ENCODE measurements around the gene GPATCH11. TPM values are rescaled to one million over a fixed set of nuclear protein-coding genes. Genes with fewer than 3 reads are reported as not detected.

The GPATCH11 gene
- total RNA-seq, 1 donor from 2014 or later, result 3.0 TPM

DNA sequence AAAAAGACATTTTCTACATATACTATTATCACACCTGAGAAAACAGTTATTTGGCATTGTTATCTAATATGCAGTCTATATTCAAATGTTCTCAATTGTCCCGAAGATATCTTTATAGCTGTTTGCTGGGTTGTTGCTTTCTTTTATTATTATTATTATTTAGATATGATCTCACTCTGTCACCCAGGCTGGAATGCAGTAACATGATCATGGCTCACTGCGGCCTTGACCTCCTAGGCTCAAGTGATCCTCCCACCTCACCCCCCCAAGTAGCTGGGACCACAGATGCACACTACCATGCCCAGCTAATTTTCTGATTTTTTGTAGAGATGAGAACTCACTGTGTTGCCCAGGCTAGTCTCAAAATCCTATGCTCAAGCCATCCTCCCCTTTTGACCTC lies 19.9 kb downstream of the GPATCH11 start:
- ATAC-seq (no peak), DNase-seq (ENCODE audit: low spot score) (no peak)

DNA sequence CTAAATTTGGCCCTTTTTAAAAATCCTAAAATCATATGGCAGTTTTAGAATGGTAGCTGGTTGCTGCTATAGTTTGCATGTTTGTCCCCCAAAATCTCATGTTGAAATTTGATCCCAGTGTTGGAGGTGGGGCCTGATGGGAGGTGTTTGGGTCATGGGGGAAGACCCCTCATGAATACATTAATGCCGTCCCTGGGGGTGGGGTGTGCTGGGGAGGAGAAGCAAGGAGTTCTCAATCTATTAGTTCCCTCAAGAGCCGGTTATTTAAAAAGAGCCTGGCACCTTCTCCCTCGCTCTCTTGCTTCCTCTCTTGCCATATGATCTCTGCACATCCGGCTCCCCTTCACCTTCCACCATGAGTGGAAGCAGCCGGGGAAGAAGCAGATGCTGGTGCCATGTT lies 20.8 kb downstream of the GPATCH11 start:
- DNase-seq (ENCODE audit: low spot score), result no peak
- ATAC-seq, result no peak

DNA sequence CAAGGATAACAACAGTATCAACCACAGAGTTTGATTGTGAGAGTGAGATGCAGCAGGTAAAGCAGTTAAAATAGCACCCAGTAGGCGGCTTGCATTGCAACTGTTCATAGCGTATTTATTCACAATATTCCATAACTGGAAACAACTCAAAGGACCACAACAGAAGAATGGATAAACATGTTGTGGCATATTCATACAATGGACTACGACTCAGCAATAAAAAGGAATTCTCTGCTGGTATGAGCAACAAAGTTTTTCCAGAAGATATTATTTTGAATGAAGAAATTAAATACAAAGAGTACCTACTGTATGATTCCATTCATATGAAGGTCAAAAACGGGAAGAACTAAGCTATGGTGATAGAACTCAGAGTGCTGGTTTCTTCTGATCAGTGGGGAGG lies 25.2 kb downstream of the GPATCH11 start:
- DNase-seq (ENCODE audit: low spot score), result no peak
- ATAC-seq, result no peak

DNA sequence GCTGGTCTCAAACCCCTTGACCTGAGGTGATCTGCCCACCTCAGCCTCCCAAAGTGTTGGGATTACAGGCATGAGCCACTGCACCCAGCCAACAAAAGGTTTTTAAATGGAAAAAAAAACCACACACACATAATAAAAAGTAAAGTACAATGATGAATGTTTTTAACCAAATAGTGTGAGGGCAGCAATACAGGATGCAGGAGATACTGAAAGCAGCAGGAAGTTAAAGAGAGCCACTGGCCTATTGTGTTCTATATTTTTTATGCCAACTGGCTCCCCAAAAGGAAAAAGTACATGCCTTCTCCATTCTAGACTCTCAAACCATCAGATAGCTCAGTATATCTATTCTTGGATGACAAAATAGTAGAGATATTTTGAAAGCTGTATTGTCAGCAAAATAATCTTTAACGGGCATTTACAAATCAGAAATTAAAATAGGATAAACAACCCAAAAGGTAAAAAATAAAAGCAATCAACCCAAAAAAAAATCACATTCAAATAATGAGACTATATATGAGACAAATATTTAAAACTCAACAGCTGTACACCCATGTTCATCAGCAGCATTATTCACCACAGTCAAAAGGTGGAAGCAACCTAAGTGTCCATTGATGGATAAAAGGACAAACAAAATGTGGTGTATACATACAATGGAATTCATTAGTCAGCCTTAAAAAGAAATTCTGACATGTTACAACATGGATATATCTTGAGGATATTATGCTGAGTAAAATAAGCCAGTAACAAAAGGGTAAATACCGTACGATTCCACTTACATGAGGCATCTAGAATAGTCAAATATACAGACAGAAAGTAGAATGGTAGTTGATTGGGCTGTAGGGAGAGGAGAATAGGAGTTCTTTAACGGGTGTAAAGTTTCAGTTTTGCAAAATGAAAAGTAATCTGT lies 26.2 kb downstream of the GPATCH11 start:
- ATAC-seq, result no peak
- no peak for DNase-seq (ENCODE audit: low spot score)

DNA sequence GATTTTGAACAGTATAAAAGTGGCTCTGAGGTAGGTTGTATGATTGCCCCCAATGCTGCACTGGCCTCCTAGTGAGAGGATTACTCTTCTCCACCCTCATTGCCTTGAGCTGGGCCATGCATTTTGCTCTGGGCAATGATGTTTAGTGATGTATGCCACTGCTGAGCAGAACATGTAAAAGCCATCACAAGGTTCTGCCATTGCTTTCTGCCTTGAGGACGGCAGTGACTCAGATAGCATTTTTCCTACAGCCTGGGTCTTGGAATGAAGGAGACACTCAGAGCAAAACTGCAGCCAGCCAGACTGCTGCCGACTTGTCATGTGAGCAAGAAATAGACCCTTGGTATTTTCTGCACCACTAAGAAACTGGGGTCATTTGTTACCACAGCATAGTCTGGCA lies 27.6 kb downstream of the GPATCH11 start:
- DNase-seq (ENCODE audit: low spot score) (no peak), ATAC-seq (no peak)

DNA sequence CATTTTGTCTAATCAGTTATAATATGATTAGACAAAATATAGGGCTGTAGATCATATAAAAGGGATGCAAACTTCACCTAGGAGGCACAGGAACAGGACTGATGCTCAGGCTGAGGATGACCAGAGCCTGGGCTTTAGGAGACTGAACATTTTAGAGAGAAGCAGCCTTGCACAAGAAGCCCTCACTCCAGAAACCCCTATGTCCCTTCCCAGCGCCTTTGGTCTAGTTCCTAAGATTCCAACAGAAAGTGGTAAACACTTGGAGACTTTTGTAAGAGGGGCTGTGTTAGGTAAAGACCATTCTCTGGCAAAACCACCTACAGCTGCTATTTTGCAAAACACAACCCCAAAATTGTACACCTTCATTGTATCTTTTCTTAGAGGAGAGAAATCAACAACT lies 33.2 kb downstream of the GPATCH11 start:
- ATAC-seq (no peak), DNase-seq (ENCODE audit: low spot score) (no peak)

DNA sequence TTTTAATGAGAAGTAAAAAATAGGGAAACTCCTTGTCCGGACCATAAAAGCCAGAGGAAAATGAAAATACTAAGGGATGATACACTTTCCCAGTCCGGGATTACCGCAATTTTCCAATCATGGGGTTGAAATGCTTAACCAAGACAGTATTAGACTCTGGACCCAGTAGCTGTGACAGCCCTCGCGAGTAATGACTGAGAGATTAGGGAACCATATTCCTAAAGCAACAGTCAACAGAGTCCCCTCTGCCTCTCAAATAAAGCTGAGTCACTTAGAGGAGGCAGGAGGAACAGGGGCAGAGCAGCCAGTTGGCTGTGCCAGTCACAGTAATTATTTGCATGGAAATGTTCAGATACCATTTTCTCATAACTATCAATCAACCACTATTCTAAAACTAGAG lies 34.8 kb downstream of the GPATCH11 start:
- DNase-seq (ENCODE audit: low spot score) (no peak), ATAC-seq (no peak)

DNA sequence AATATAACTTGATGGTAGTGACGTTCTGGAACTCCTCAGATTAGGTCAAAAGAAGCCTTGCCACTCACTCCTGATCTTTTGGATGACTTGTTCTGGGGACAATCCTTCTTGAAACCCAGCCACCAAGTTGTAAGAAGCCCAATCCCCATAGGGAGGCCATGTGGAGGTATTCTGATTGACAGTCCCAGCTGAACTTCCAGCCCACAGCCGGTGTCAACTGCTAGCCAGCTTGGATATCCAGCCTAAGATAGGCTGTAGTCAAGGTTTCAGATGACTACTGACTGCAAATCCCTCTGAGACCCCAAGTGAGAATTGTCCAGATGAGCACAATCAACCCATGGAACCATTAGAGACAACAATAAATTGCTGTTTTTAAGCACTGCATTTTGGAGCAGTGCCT lies 41.1 kb downstream of the GPATCH11 start:
- ATAC-seq (no peak), DNase-seq (ENCODE audit: low spot score) (no peak)

DNA sequence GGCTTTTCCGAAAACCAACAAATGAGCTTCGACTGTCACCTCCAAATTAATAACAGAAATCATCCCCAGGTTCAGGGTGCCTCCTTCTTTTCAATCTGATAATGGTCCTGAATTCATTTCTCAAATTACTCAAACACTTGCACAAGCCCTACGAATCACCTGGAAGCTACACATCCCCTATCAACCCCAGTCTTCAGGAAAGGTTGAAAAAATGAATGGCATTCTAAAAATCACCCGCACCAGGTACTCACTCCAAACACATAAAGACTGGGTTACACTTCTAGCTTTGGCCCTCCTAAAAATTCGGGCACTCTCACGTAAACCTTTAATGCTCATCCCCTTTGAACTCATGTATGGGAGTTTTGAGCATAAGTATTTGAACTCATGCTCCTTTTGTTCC lies 48.6 kb downstream of the GPATCH11 start:
- DNase-seq (ENCODE audit: low spot score) (no peak), ATAC-seq (no peak)

DNA sequence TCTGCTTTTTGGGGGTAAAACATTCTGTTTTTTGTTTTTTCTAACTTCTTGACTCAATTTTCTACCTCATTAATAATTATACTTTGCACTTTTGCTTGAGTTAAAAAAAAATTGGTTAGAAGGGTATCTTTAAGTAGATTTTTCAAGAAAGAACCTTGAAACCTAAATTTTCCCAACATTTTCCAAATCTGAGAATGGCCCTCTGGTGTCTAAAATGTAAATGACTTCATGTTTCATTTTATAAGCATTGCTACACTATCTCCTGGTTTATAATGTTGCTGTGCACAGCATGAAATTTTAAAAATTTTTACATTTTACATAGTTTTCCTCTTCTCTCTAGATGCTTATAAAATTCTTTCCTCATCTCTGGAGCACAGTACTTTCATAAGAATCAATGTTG lies 58.2 kb downstream of the GPATCH11 start:
- DNase-seq (ENCODE audit: low spot score), result no peak
- no peak for ATAC-seq

DNA sequence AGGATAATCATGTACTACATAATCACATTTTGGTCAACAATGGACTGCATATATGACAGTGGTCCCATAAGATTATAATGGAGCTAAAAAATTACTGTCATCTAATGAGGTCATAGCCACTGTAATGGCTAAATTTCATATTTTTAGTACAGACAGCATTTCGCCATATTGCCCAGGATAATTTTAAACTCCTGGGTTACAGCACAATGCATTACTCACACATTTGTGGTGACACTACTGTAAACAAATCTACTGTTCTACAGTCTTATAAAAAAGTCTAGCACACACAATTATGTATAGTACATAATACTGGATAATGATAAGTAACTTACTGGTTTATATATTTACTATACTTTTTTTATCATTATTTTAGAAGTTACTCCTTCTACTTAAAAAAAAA lies 59.7 kb downstream of the GPATCH11 start:
- ATAC-seq (no peak), DNase-seq (ENCODE audit: low spot score) (no peak)

DNA sequence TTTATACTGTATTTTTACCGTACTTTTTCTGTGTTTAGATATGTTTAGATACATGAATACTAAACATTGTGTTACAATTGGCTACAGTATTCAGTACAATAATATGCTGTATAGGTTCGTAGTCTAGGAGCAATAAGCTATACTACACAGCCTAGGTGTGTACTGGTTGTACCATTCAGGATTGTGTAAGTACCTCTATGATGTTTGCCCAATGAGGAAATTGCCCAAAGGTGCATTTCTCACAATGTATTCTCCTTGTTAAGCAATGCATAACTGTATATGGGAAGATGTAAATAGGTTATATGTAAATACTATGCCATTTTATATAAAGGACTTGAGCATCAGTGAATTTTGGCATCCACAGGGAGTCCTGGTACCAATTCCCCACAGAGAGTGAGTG lies 61.7 kb downstream of the GPATCH11 start:
- DNase-seq (ENCODE audit: low spot score), result no peak
- ATAC-seq, result no peak

DNA sequence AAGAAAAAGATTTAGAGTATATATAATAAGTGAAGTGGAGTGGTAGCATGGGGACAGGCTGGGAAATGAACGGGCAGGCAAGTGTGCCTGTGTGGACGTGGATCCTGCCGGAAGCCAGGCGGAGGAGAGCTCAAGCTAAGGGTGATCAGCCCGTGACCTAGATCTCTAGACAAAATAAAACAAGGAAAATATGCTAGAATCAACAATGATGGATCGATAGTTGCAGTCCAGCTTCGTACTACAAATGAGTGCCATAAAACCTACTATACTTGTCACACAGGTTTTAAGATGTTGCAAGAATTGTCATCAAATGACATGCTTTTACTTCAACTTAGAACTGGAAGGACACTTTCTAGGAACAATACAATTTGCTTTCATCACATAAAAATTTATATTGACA lies 64.0 kb downstream of the GPATCH11 start:
- peak; percentile 50 for DNase-seq (ENCODE audit: low spot score)
- peak; percentile 92 for ATAC-seq

Other genes starting within 250 kb of the GPATCH11 start
- gene STRN, start 118.0 kb upstream of the GPATCH11 start, total RNA-seq, result 7.0 TPM
- gene HEATR5B, start 146 bp upstream of the GPATCH11 start, total RNA-seq, result 7.7 TPM
- gene EIF2AK2, start 72.5 kb downstream of the GPATCH11 start, total RNA-seq, result 10.7 TPM
- not detected for gene SULT6B1, start 104.2 kb downstream of the GPATCH11 start, total RNA-seq
- 19.3 TPM for gene CEBPZOS, start 112.0 kb downstream of the GPATCH11 start, total RNA-seq
- gene CEBPZ, start 147.1 kb downstream of the GPATCH11 start, total RNA-seq, result 15.4 TPM
- 8.4 TPM for gene NDUFAF7, start 147.1 kb downstream of the GPATCH11 start, total RNA-seq
- gene PRKD3, start 240.3 kb downstream of the GPATCH11 start, total RNA-seq, result 13.1 TPM